Stimulated activated CD4-positive, alpha-beta T cell treated with anti-CD3 and anti-CD28 coated beads, Interleukin-4, amount 100 ng/mL, for 1 hour (primary cell): ENCODE data around the gene ZNF496.

ENCODE experiments used
- DNase-seq: peaks from one replicate; pipeline ENCODE4 v3.0.0-alpha.2; 2020

The ZNF496 gene

DNA sequence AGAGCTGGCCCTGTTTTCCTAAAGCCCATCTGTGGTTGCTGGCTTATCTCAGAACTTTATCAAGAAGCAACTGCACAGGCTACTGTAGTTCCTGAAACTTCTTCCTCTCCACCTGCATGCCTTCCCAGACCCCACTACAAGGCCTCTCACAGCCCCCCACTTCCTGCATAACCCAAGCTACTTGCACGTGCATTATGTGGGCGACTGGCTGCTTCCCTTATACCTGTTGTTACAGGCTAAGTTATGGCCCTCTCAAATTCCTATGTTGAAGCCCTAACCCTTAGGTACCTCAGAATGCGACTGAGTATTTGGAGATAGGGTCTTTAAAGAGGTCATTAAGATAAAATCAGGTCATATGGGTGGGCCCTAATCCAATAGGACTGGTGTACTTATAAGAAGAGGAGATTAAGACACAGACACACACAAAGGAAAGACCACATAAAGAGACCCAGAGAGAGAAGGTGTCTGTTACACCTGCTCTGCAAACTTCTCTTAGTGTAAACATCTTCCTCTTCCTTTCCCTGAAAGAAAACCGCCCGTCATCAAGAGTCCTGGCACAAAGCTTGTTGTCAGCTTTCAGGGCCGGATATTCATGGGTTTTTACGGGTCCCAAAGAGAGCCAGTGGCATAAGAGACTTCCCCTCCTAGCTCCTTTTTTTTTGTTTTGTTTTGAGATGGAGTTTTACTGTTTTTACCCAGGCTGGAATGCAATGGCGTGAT is 5.1 kb downstream of the ZNF496 start:
- DNase-seq = no peak

DNA sequence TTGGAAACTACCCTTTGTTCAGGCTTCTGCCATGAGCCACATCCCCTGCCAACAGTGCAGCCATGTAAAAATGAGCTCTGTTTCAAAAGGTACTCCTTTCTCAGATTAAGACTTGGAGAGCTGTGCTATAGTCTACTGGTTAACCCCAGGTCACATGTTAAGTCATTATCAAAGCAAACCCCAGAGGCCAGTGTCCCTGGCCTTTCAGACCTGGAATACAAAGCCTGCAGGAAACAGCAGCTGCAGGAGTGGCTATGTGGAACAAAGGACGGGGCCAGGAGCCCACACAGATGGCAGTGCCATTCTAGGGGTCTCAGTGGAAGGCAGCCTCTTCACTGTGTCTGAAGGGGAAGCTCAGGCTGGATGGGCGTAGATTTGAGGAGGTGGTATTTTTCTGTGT is 6.7 kb downstream of the ZNF496 start:
- no peak for DNase-seq

DNA sequence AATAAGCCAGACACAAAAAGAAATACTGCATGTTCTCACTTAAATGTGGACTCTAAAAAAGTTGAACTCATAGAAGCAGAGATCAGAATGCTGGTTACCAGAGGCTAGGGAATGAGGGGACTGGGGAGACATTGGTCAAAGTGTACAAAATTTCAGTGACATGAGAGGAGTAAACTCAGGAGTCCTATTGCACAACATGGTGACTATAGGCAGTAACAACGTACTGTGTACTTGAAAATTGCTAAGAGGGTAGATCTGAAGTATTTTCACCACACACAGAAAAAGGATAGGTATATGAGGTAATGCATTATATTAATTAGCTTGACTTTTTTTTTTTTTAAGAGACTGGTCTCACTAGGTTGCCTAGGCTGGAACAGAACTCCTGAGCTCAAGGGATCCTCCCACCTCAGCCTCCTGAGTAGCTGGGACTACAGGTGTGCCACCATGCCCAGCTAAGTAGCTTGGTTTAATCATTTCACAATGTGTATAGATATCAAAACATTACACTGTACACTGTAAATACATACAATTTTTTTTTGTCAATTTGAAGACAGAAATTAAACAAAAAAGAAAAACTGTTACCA is 7.4 kb downstream of the ZNF496 start:
- DNase-seq = no peak

DNA sequence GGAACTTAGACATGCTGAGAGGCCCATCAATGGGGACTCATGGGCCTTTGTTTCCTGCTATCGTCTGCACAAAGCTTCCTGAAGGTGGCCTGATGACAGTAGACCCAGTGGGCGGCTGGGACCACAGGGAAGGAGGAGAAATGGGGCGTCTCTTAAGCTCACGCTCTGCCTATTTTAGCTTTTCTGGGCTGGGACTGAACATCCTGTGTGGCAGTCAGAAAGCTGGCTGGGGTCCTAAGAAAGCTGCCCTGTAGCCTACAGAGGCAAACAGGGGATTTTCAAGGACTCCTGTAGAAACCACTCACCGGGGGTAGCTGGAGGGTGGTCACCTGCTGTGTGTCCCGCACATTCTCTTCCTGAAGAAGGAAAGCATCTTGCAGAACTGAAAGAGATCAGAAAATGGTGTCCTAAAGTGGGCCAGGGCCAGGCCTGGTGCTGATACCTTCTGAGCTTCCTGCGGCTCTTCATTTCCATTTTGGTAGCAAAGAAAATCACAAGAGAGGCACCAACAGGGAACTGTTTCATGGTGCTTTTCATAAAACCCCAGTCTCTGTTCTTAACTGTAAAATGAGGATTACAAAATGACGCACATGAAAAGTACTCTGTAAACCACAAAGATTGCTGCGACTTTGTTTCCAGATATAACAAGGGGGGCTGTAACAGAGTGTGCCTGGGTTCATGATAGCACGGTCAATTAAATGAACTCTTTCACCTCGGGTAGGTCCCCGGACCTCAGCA is 8.6 kb downstream of the ZNF496 start:
- DNase-seq = no peak

DNA sequence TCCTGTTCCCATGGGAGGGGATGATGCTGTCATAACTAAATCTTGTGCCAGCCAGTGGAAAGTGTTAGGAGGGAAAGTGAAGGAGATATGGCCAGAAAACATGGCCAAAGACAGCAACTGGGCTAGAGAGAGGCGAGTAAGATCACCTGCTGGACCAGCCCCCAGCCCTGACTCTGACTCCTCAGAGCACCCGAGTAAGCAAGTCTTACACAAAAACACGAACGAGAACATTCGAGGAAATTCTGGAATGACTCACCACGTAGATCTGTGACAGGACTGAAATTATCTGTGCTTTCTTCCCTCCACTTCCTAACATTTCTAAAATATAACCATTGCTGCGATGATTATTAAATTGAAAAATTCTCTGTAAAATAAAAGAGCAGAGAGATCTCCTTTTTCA is 9.2 kb downstream of the ZNF496 start:
- no peak for DNase-seq

DNA sequence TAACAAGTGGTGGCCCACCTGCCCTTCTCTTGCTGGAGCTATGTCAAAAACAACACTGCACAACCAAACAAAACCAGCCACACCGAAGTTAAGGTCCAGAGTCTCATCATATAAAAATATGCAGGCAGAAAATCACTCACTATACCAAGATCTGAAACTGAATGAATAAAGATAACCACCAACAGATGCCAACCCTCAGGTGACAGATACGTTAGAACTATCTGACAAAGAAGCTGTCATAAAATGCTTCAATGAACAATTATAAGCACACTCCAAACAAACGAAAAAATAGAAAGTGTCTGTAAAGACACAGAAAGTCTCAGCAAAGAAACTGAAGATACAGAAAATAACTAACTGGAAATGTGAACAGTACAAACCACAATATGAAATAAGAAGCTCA is 14.0 kb downstream of the ZNF496 start:
- no peak for DNase-seq

DNA sequence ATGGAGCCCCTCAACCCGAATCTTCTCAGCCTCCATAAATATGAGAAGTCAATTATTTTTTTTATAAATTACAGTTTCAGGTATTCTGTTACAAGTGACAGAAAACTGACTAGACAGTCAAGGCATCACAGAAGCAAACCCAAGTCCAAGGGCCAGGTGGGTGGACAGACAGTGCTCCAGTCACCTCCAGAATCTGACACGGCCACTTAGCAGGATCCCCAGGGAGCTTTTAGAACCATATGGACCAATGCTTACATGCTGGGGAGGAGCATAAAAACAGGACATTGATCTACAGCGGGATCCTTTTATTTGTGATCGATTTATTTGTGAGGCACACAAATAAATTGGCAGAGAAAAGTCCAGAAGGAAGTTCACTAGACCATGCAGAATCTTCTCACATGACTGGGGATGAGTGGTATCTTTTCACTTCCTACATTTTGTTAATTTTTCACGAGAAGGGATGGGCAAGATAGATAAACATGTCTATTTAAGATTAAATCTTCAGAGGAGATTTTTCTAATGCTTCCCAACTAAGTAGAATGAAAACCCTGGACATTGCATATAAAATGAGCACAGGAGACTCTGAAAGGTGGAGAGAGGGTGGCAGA is 15.0 kb downstream of the ZNF496 start:
- DNase-seq = no peak

DNA sequence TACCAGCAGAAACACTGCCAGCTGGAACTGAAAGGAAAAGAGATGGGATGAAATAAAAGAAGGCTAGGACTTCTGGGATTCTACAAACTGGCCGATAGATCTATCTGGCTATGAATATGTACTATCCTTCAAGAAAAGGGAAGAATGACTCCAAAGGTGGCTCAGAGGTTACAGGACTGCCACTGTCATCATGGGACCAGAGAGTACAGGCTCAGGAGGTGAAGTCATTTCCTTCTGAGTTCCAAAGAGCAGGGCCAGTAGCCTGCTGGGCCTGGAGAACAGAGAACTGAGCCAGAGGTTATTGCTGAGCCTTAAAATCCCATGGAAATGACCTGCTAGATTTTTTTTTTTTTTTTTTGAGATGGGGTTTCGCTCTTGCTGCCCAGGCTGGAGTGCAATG is 27.6 kb downstream of the ZNF496 start:
- no peak for DNase-seq

DNA sequence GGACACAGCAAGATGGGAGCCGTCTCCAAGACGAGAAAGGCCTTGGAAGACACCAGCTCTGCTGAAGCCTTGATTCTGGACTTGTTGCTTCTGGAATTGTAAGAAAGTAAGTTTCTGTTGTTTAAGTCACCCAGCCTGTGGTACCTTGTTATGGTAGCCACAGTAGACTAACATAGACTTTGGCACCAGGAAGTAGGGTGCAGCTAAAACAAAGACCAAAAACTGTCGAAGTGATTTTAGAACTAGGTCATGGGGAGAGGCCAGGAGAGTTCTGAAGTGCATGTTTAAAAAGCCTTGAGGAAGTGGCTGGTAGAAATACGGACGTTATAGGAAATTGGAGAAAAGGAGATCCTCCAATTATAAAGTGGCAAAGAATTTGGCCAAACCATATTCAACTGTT is 28.5 kb downstream of the ZNF496 start:
- no peak for DNase-seq

DNA sequence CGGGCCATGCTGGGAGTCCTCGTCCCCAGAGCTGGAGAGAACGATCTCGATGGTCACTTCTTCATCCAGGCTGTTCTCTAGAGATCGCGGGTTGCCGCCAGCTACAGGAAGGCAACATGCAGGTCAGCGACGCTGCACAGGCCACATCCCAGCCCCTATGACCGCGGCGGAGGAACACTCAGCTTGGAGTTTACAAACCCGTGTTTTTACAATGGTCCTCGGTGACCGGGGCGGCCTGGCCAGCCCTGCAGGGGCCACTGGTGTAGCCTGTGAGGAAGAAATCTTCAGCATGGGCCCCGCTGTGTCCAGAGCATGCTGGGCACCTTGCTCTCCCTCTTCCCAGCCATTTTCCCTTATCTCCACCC is 30.5 kb downstream of the ZNF496 start:
- no peak for DNase-seq

DNA sequence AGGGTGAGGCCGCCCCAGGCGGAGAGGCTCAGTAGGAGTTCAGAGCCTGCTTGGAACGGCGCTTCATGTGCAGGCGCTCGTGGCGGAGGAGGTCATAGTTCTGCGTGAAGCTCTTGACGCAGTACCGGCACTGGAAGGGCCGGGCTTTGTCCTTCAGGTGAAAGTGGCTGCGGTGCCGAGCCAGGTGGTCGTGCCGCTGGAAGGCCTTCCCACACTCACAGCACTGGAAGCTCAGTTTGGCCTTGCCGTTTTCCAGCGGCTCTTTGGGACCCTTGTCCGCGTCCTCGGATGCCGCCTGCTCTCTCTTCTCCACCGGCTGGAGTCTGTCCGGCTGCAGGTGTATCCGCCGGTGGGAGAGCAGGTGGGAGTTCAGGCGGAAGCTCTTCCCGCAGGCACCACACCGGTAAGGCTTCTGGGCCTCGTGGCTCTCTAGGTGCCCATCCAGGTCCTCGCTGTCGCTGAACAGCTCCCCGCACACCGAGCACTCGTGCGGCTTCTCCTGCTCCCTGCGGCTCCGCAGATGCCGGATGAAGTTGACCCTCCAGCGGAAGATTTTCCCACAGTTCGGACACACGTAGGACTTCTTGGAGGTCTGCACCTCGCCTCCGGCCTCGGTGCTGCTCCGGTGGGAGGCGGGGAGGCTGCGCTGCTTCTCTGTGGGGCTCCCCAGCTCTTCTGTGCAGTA is 31.0 kb downstream of the ZNF496 start:
- no peak for DNase-seq

DNA sequence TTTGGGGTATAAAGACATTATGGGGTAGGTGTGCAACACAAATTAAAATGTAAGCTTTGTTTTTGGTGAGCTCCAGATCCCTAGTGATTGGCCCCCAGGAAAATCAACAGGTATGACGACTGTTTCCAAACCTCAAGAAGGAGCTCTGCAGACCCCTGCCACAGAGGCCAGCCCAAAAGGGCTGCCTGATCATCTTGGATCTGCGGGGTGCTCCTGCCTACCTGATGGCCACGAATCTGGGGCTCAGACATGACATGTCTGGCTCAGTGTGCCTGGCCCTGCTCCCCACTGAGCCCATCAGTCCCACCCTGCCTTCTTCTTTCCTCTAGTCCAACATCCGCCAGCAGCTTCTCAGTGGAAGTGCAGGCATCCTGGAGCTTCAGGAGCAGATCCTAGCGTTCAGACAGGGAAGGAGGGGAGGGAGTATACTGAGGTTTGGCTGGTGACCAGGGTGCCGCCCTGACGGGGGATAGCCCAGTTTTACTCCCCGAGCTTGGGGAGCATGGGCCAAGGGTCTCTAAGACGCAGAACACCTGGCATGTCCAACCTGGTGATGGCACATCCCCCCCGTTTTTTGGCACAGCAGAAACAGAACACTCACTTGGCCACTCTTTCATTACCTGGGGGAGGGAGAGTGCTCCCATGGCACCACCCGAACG is 31.8 kb downstream of the ZNF496 start:
- DNase-seq = no peak

DNA sequence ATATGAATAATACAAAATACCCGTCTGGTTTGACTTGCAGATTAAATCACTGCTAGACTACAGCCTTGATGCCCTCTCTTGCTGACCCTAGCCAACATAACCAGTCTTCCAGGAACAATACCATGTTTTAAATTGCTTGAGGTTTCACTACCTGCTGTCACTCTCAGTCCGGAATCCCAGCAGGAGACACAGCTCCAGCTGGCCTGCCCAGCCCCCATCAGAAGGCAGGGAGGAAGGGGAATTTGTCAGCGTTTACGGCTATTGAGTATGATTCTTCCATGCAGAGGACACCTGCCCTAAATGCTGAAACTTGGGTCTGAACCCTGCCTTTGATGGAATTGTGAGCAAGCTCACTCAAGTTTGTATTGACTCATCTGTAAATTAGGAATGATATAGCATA is 33.0 kb downstream of the ZNF496 start:
- DNase-seq = no peak

DNA sequence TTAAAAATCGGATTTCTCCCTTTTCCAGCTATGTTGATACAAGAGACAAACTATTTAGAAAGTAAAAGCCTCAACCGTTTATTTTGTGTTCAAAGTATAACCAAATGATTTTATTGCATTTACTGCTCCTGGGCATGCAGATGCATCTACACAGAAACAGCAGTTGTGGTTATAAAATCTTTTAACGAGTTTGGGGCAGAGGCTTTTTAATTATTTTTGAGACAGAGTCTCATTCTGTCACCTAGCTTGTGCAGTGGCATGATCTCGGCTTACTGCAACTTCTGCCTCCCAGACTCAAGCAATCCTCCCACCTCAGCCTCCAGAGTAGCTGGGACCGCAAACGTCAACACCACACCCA is 33.6 kb downstream of the ZNF496 start:
- no peak for DNase-seq

DNA sequence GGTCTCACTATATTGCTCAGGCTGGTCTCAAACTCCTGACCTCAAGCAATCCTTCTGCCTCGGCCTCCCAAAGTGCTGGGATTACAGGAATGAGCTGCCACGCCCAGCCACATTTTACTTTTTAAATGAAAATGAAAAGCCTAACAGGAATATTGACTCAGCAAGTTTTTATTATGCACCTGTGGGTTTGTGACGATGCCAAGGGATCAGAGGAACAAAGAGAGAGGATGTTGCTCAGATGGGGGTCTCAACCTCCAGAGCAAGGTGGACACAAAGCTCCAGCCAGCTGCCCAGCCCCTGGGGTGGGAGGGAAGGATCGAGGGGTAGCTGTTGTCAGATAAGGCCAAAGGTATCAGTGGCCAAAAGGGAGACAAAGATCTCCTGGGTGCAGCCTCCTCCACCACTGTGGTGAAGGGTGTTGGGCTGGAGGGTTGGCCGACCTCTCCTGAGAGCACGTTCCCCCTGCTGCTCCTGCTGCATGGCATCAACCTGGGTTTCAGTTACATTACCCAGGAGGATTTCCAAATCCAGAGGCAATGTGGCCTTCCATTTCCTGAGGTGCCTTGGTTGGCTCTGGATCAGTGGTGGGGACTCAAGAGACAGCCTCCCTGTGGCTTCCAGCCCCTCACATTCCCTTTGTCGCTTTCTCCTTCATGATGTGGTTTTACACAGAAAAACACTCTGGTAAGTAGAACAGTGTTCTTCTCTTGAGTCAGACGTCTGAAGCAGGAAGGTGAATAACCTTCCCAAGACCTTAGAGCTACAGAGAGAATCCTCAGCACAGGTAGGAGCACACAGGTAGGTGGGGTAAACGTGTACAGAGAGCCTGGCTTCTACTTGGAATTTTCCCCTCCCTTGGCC is 34.2 kb downstream of the ZNF496 start:
- no peak for DNase-seq

DNA sequence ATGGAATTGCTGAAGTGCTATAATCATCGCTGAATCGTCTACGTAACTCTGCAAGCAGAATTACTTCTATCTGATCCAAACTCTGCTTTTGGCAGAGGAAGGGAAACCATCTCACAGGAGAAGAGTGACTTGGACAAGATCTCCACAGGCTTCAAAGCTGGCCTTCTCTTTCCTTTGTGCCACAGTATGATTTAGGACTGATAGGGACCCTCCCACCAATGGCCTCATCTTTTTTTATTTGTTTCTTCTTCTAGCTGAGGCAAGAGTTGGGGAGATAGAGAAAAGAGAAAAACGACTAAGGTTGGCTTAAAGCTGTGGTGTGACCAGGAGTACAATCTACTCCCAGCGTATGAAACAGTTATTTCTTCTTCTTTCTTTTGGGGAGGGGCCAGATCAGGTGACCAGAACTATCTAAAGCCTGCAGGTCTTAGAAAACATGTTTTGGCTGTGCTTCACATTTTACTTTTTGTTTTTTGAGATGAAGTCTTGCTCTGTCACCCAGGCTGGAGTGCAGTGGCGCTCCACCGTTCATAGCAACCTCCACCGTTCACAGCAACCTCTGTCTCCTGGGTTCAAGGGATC is 35.0 kb downstream of the ZNF496 start:
- no peak for DNase-seq

DNA sequence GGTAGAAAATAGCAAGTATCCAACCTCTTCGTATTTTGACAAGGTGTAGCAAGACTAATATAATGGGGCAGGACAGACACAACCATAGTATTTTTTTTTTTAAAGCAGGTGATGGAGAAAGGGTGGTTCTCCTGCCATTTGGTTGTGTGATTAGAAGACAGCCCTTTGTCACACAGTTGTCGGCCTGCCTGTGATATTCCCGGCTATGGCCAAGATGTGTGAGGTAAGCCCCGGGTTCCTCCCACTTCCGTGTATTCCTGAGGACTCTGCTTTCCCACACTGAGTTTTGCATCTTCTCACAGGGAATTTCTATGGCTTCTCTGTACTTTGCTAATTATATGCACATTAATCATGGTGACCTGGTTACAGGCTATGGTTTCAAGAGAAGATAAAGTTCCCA is 35.9 kb downstream of the ZNF496 start:
- DNase-seq = no peak

DNA sequence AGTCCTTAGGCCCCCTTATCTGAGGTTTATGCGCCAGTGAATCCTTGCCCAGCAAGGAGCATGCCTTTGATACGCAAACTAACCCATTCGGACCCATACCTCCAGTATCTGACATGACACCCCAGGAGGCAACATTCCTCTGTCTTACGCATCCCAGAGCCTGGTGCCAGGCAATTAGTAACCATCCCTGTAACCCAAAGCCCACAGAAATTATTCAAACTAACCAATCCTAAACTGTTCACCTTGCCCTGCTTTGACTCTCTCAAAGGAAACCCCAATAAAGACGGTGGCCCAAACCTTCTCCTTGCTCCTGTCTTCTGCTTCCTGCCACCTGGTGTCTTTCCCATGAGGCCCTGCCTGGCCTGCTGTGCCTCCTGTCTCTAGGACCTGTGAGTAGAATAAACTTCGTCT is 36.4 kb downstream of the ZNF496 start:
- no peak for DNase-seq

DNA sequence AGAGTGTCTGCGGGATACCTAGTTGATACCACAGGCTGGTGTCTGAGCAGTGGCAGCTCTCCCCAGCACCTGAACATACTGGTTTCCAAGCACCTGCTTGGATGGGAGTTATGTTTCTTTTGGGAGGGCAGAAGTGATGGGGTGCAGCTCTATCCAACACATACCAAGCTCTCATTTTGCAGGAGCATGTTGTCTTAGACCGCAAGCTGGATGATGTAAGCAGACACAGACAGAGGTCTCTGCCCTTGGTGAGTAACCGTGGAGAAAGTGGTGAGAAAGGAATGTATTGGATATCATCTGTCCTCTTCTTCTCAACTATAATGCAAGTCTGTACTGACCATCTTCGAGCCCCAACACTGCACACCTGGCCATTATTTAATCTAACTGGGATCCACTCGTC is 37.4 kb downstream of the ZNF496 start:
- no peak for DNase-seq

DNA sequence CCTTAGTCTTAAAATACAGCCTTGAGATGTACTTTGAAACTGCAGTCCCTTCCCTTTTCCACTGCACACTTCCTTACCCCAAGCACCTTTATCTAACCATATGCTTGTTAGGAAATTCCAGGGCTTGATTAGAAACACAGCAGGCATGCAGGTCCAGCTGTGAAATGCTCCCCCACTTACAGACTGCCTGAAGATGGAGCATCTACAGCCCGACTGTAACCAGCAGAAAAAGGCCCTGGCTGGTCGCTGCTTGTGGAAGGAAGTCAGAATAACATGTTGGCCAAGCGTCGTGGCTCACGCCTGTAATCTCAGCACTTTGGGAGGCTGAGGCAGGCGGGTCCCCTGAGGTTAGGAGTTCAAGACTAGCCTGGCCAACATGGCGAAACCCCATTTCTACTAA is 38.6 kb downstream of the ZNF496 start:
- no peak for DNase-seq

DNA sequence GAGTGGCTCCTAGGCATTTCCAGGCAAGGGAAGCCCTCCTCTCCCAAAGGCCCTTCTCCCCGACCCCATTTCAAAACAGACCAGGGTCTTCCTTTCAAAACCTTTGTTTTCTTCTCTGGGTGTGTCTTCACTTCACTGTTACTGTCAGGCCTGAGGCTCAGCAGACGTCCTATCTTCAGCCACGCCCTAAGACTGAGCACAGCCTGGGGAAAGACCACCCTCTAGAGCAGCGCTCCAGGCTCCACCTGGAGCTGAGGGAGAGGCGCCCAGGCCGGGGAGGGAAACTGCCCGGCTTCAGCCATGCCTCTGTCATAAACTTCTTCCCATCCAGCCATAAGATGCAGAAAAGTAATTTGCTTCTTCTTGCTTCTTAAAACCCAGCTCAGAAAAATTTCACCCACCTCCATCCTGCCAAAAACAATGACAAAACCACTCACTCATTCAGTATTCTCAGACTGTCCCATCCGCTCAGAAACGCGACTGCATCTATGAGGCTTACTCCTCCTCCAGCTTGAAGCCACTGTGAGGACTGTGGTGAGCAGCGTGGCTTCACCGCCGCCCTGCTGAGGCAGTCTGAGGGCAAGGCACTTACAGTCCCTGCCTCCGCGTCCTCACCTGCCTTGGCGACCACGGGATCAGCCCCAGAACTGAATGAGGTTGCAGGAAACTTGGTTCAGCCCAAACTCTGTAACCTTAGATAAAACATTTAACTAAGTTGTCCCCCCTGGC is 39.7 kb downstream of the ZNF496 start:
- DNase-seq = no peak
